Pericardium fibroblast (primary cell): ENCODE results near the gene TAF1B. TPM values are rescaled to one million over a fixed set of nuclear protein-coding genes. Genes with fewer than 3 reads are reported as not detected.

ENCODE experiments used
- total RNA-seq: library from RNA; depleted of rRNA; stranded (reverse); fragments of >200 nt; gene quantifications from 2 replicates; pipeline ENCODE4 v1.2.3, GENCODE V29; 2015

Gene TAF1B
- 7.6 and 12.3 TPM in 2 replicates for total RNA-seq

GRCh38 chr2:9843229-9844035 lies at the start of gene TAF1B:
TSS of gene TAF1B (plus strand) at chr2:9843474. CDS start at chr2:9843542, 68 bp downstream.

GRCh38 chr2:9951522-9952285 lies 108.4 kb downstream of the TAF1B start, which contains the start of gene GRHL1:
TSS of gene GRHL1 (plus strand) at chr2:9951693. CDS start at chr2:9951834, 141 bp downstream.

Other genes with a start within 250 kb of the TAF1B start
- 179 and 207 TPM in 2 replicates for gene YWHAQ, start 212.5 kb upstream of the TAF1B start, total RNA-seq
- gene GRHL1, start 108.2 kb downstream of the TAF1B start, total RNA-seq = 0.09 TPM in 1 of 2 replicates, not detected in the other
- gene KLF11, start 200.1 kb downstream of the TAF1B start, total RNA-seq = 9.7 and 11.0 TPM in 2 replicates
- 2.1 and 2.3 TPM in 2 replicates for gene CYS1, start 236.9 kb downstream of the TAF1B start, total RNA-seq